H1 (cell line): ENCODE data around the gene SCAMP3. TPM values are rescaled to one million over a fixed set of nuclear protein-coding genes. Genes with fewer than 3 reads are reported as not detected.
A peak's percentile ranks its signal among the peaks of the same experiment; 100 is the strongest.

Source experiments
- polyA plus RNA-seq, 7 experiments: library from polyadenylated mRNA; depleted of rRNA in 3 of 7; stranded (reverse) in 5 of 7; unstranded in 2 of 7; fragments of >200 nt in 5 of 7; fragments of 200-250 nt in 2 of 7; gene quantifications; 1 replicate in 5 of 7; 2 replicates in 1 of 7; 4 replicates in 1 of 7; pipeline versions ENCODE4 v1.2.1 to v1.2.3, GENCODE V29; 2011 to 2013; ENCODE audit warnings: missing spikeins in 2 of 7, mixed read lengths in 2 of 7
- total RNA-seq: library from RNA; stranded (reverse); fragmentation: NEBNext Ultra II Directional; extraction: Animal tissue kit (Norgen Biotek cat#: 25700); gene quantifications from 2 replicates; pipeline ENCODE4 v1.2.1, GENCODE V29; 2021
- TF ChIP-seq, protein P1 (sequence below): IDR thresholded peaks from 2 replicates; pipeline ENCODE4 v1.6.1; 2012; ENCODE audit warnings: inconsistent platforms

Gene SCAMP3
- total and polyA plus RNA-seq, 2 of the 8 experiments (the other 6 are each of a cell fraction or from before 2014, with no cell fraction given), result 48.9 to 143 TPM

DNA sequence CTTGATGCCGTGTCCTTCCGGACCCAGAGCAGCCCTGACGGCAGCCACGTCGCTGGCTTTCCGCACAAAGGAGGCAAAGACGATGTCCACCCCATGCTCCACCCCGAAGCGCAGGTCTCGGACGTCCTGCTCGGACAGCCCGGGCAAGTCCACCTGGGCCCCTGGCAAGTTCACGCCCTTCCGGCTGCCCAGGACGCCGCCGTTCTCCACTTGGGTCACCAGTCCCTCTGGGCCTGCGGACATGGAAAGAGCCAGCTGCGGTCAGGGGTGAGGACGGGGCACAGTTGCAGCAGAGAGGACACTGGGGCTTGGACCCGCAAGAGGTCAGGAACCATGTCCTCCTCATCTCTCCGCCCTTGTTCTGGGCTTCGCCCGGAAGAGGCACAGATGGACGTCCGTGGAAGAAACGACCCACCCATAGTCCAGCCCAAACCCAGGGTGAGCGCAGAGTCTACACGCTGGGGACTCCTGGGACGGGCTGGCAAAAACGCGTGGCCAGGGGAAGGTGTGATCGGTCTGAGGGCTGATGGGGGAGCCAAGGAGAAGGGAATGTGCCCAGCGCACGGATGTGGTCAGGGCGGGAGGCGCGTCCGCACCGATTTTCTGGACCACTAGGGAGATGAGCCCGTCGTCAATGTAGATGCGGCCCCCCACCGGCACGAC lies 32.5 kb upstream of the SCAMP3 start (continued):
- TF ChIP-seq, protein P1, sequence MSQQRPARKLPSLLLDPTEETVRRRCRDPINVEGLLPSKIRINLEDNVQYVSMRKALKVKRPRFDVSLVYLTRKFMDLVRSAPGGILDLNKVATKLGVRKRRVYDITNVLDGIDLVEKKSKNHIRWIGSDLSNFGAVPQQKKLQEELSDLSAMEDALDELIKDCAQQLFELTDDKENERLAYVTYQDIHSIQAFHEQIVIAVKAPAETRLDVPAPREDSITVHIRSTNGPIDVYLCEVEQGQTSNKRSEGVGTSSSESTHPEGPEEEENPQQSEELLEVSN, result peak; percentile 43
- TF ChIP-seq, all 59 proteins: peak for 5
